ENCODE data around the gene CD40. TPM values are rescaled to one million over a fixed set of nuclear protein-coding genes. Genes with fewer than 3 reads are reported as not detected.

CD40 gene
- polyA plus RNA-seq, 3 donors = 14.4 to 26.1 (median 18.8) TPM

- H3K27ac ChIP-seq (ENCODE audit: low read depth in 1 of 2, low read length in 2 of 2) = no peak overlapping the region
- Mint-ChIP-seq H3K36me3 (no peaks in the 10 kb centered on the region), H3K9me3 (peaks cover 0 to 2% (median 0%) of the 10 kb centered on the region in 7 donors), H3K27ac (no peak overlapping the region), H3K27me3 (ENCODE audit: low read depth in 3 of 3) (peaks cover 24 to 35% (median 32%) of the 10 kb centered on the region in 3 donors), H3K4me1 (peaks cover 4% of the 10 kb centered on the region), H3K4me3 (no peak overlapping the region)
- no peaks in the 10 kb centered on the region for H3K36me3 ChIP-seq (replicated peaks in 1 of 2; ENCODE audit: control insufficient read depth in 1 of 2, insufficient read depth in 2 of 2, low read length in 2 of 2)
- no peaks in the 10 kb centered on the region for H4K20me1 ChIP-seq (ENCODE audit: insufficient read depth, low read length)
- H3K9ac ChIP-seq (ENCODE audit: insufficient read depth, low read length, poor library complexity, severe bottlenecking) = no peak overlapping the region
- TF ChIP-seq CTCF (IDR thresholded peaks at IDR 0.05) = no peak
- H3K4me2 ChIP-seq (replicated peaks; ENCODE audit: extremely low read depth, low read length, poor library complexity, severe bottlenecking) = no peak overlapping the region
- no peak for DNase-seq
- no peaks in the 10 kb centered on the region for H3K4me1 ChIP-seq (ENCODE audit: control insufficient read depth in 1 of 2, insufficient read depth in 2 of 2, low read length in 2 of 2)
- H2AFZ ChIP-seq (ENCODE audit: insufficient read depth, low read depth, low read length, poor library complexity, severe bottlenecking) = no peak overlapping the region
- intact Hi-C loops (cut with micrococcal nuclease) = loop anchor here (5.0 to 10.0 kb wide), 3 partner anchors 193 to 550 kb away; partner anchors contain the start of gene TP53RK (in 1 of the 2)
- H3K4me3 ChIP-seq (replicated peaks in 1 of 3; ENCODE audit: low read depth in 2 of 3, low read length in 3 of 3) = no peak overlapping the region
- no peaks in the 10 kb centered on the region for H3K9me3 ChIP-seq (replicated peaks in 1 of 2; ENCODE audit: control insufficient read depth in 1 of 2, insufficient read depth in 1 of 2, low read length in 2 of 2)
- peaks cover 0 to 7% of the 10 kb centered on the region in 2 donors for H3K27me3 ChIP-seq (ENCODE audit: control insufficient read depth in 2 of 2, insufficient read depth in 2 of 2, low read length in 2 of 2)
- 88% methylated on average over 7 of the region's 7 CpGs for WGBS (ENCODE audit: insufficient coverage)
- no peaks in the 10 kb centered on the region for H3K79me2 ChIP-seq (ENCODE audit: insufficient read depth, low read length)
These were observed 16.6 kb downstream of the CD40 start for GRCh38 chr20:46134716-46135115.

- H3K4me1 Mint-ChIP-seq = peaks cover 4% of the 10 kb centered on the region
- H3K36me3 Mint-ChIP-seq = no peaks in the 10 kb centered on the region
- Histone ChIP-seq H3K27ac (ENCODE audit: low read depth in 1 of 2, low read length in 2 of 2) (no peak overlapping the region), H2AFZ (ENCODE audit: insufficient read depth, low read depth, low read length, poor library complexity, severe bottlenecking) (no peak overlapping the region), H3K27me3 (ENCODE audit: control insufficient read depth in 2 of 2, insufficient read depth in 2 of 2, low read length in 2 of 2) (peaks cover 0 to 9% of the 10 kb centered on the region in 2 donors), H3K4me2 (replicated peaks; ENCODE audit: extremely low read depth, low read length, poor library complexity, severe bottlenecking) (no peak overlapping the region), H3K9ac (ENCODE audit: insufficient read depth, low read length, poor library complexity, severe bottlenecking) (no peak overlapping the region), H4K20me1 (ENCODE audit: insufficient read depth, low read length) (no peaks in the 10 kb centered on the region), H3K79me2 (ENCODE audit: insufficient read depth, low read length) (no peaks in the 10 kb centered on the region), H3K36me3 (replicated peaks in 1 of 2; ENCODE audit: control insufficient read depth in 1 of 2, insufficient read depth in 2 of 2, low read length in 2 of 2) (no peaks in the 10 kb centered on the region), H3K9me3 (replicated peaks in 1 of 2; ENCODE audit: control insufficient read depth in 1 of 2, insufficient read depth in 1 of 2, low read length in 2 of 2) (no peaks in the 10 kb centered on the region), H3K4me3 (replicated peaks in 1 of 3; ENCODE audit: low read depth in 2 of 3, low read length in 3 of 3) (no peak overlapping the region), H3K4me1 (ENCODE audit: control insufficient read depth in 1 of 2, insufficient read depth in 2 of 2, low read length in 2 of 2) (no peaks in the 10 kb centered on the region)
- WGBS (ENCODE audit: insufficient coverage) = 81% methylated on average over 6 of the region's 12 CpGs
- TF ChIP-seq CTCF (IDR thresholded peaks at IDR 0.05) = no peak
- H3K27me3 Mint-ChIP-seq (ENCODE audit: low read depth in 3 of 3) = peaks cover 22 to 31% (median 29%) of the 10 kb centered on the region in 3 donors
- no peak for DNase-seq
- H3K9me3 Mint-ChIP-seq = peaks cover 0 to 2% (median 0%) of the 10 kb centered on the region in 7 donors
- no peak overlapping the region for H3K4me3 Mint-ChIP-seq
- H3K27ac Mint-ChIP-seq = no peak overlapping the region
- intact Hi-C loops (cut with micrococcal nuclease) = loop anchor here in 1 of 2 donors (10.0 kb wide), 1 partner anchor 549 kb away; the partner anchor contains the start of gene TP53RK
These were observed 17.9 kb downstream of the CD40 start for GRCh38 chr20:46135856-46136633.

All from CD14-positive monocyte (primary cell).